ENCODE measurements around the gene HIVEP3. TPM values are rescaled to one million over a fixed set of nuclear protein-coding genes. Genes with fewer than 3 reads are reported as not detected.

The HIVEP3 gene
- total RNA-seq, 1 experiment from 2014 or later = 1.4 TPM

- no peak overlapping the region for H3K18ac ChIP-seq (ENCODE audit: insufficient read length, low read depth, low read length)
- H4K8ac ChIP-seq (replicated peaks; ENCODE audit: insufficient read length, low read depth, low read length) = no peak overlapping the region
- H3K27me3 Mint-ChIP-seq (ENCODE audit: low read depth) = no peaks in the 10 kb centered on the region
- H2BK12ac ChIP-seq (ENCODE audit: insufficient read length, low read depth, low read length) = no peak overlapping the region
- no peak overlapping the region for H3K4me2 ChIP-seq (ENCODE audit: insufficient read depth, insufficient read length, low read length)
- no peak overlapping the region for H3K27ac ChIP-seq (ENCODE audit: insufficient read length, low read depth, low read length)
- no peaks in the 10 kb centered on the region for H3K23me2 ChIP-seq (ENCODE audit: insufficient read length, low read depth, low read length, poor library complexity, severe bottlenecking)
- H3K27ac Mint-ChIP-seq = peak overlapping the region in 1 of 3 experiments; percentile 11; a peak in 1 of 7 replicates
- peaks cover 26 to 35% of the 10 kb centered on the region in 2 experiments for H3K4me1 Mint-ChIP-seq
- H4K20me1 ChIP-seq (ENCODE audit: control insufficient read depth, insufficient read depth, insufficient read length) = no peaks in the 10 kb centered on the region
- H4K5ac ChIP-seq (ENCODE audit: insufficient read length, low read depth, low read length) = no peak overlapping the region
- WGBS (ENCODE audit: extremely low coverage, insufficient read length, low lambda C conversion rate) = no CpG with 5 or more reads among the region's 6 CpGs
- H3K36me3 Mint-ChIP-seq (ENCODE audit: insufficient read depth in 1 of 3, low read depth in 3 of 3) = no peaks in the 10 kb centered on the region
- no peak overlapping the region for H2AFZ ChIP-seq (ENCODE audit: low read length)
- H2BK15ac ChIP-seq (ENCODE audit: low read depth, low read length) = no peak overlapping the region
- no peak overlapping the region for H3K14ac ChIP-seq (ENCODE audit: insufficient read depth, low read length)
- no peak overlapping the region for H3K4ac ChIP-seq (ENCODE audit: low read depth, low read length)
- no peak overlapping the region for H3K23ac ChIP-seq (ENCODE audit: insufficient read length, low read depth, low read length)
- H2AK5ac ChIP-seq (ENCODE audit: insufficient read length, low read length) = no peak overlapping the region
- H4K91ac ChIP-seq (ENCODE audit: insufficient read length, low read depth, low read length) = no peak overlapping the region
- no peak for DNase-seq
- no peaks in the 10 kb centered on the region for H3K79me1 ChIP-seq (ENCODE audit: insufficient read depth, low read depth, low read length, poor library complexity, severe bottlenecking)
- H3K79me2 ChIP-seq (ENCODE audit: insufficient read depth, low read length) = no peaks in the 10 kb centered on the region
- H2BK120ac ChIP-seq (ENCODE audit: low read depth, low read length, poor library complexity, severe bottlenecking) = no peak overlapping the region
- no peak overlapping the region for H2BK5ac ChIP-seq (ENCODE audit: insufficient read length, low read length)
- H3K4me3 Mint-ChIP-seq = no peak overlapping the region
- no peaks in the 10 kb centered on the region for H3K27me3 ChIP-seq (ENCODE audit: insufficient read depth, low read length)
- H2BK20ac ChIP-seq (ENCODE audit: low read depth, low read length, poor library complexity, severe bottlenecking) = no peak overlapping the region
- peaks cover 8% of the 10 kb centered on the region for H3K4me1 ChIP-seq (ENCODE audit: insufficient read depth, low read length)
- no peaks in the 10 kb centered on the region for H3K9me3 ChIP-seq (ENCODE audit: control insufficient read depth, low read depth, low read length)
- H3K56ac ChIP-seq (ENCODE audit: insufficient read length, low read depth, low read length) = no peak overlapping the region
- no peak overlapping the region for H3T11ph ChIP-seq (ENCODE audit: low read length)
- peak; percentile 42; the same call in 1 of the 3 replicates for TF ChIP-seq CTCF (conservative IDR thresholded peaks at IDR 0.05)
- no peak overlapping the region for H3K9ac ChIP-seq (ENCODE audit: extremely low read depth, insufficient read length, low read length)
- H3K9me3 Mint-ChIP-seq = no peaks in the 10 kb centered on the region
Observed at GRCh38 chr1:41868241-41868998, 50.3 kb downstream of the HIVEP3 start.

Measured in H9 (cell line).